Smooth muscle cell (in vitro differentiated cells): ENCODE measurements around the gene TAGLN3. TPM values are rescaled to one million over a fixed set of nuclear protein-coding genes. Genes with fewer than 3 reads are reported as not detected.

ENCODE experiments used
- DNase-seq: peaks from one replicate; lab custom pipeline; 2025; ENCODE audit not compliant: unreplicated experiment; lab: John Stamatoyannopoulos, UW
- H2AFZ ChIP-seq: fragments of 200-600 bp; sonication (generic); 2 replicates; pipeline ENCODE4 v1.6.0; 2016; ENCODE audit warnings: antibody characterized with exemption, low read depth, mild to moderate bottlenecking
- H3F3A ChIP-seq: fragments of 200-600 bp; sonication (generic); 2 replicates; pipeline ENCODE4 v1.6.0; 2017; ENCODE audit warnings: antibody characterized with exemption, low read depth
- H3K27ac ChIP-seq: fragments of 200-600 bp; sonication (generic); 2 replicates; pipeline ENCODE4 v1.5.1; 2016; ENCODE audit warnings: low read depth, mild to moderate bottlenecking
- H3K27me3 ChIP-seq: fragments of 200-600 bp; sonication (generic); 2 replicates; pipeline ENCODE4 v1.6.1; 2016; ENCODE audit warnings: low read depth, mild to moderate bottlenecking
- H3K36me3 ChIP-seq: fragments of 200-600 bp; sonication (generic); 2 replicates; pipeline ENCODE4 v1.5.1; 2016; ENCODE audit warnings: low read depth
- H3K4me1 ChIP-seq: fragments of 200-600 bp; sonication (generic); 2 replicates; pipeline ENCODE4 v1.5.1; 2016; ENCODE audit warnings: low read depth
- H3K4me2 ChIP-seq: fragments of 200-600 bp; sonication (generic); 2 replicates; pipeline ENCODE4 v1.6.0; 2016; ENCODE audit warnings: mild to moderate bottlenecking
- H3K4me3 ChIP-seq: fragments of 200-600 bp; sonication (generic); 2 replicates; pipeline ENCODE4 v1.5.1; 2016; ENCODE audit warnings: mild to moderate bottlenecking
- H3K79me2 ChIP-seq: fragments of 200-600 bp; sonication (generic); 2 replicates; pipeline ENCODE4 v1.6.0; 2016; ENCODE audit warnings: low read depth, mild to moderate bottlenecking
- H3K9ac ChIP-seq: fragments of 200-600 bp; sonication (generic); 2 replicates; pipeline ENCODE4 v1.6.0; 2016; ENCODE audit warnings: low read depth
- H3K9me3 ChIP-seq: fragments of 200-600 bp; sonication (generic); replicated peaks from 2 replicates; pipeline ENCODE4 v1.5.1; 2016; ENCODE audit warnings: low read depth
- H4K20me1 ChIP-seq: fragments of 200-600 bp; sonication (generic); 2 replicates; pipeline ENCODE4 v1.6.0; 2016; ENCODE audit warnings: low read depth
- CTCF ChIP-seq: fragments of 200-600 bp; sonication (generic); IDR thresholded peaks from 2 replicates; pipeline ENCODE4 v1.5.1; 2017; ENCODE audit warnings: borderline replicate concordance, mild to moderate bottlenecking, antibody characterized with exemption; ENCODE audit not compliant: insufficient read depth, poor library complexity, severe bottlenecking
- WGBS: methylation state at CpG from one replicate; pipeline ENCODE4 v1.1.7; 2016; ENCODE audit warnings: low lambda C conversion rate; 5-methylcytosine and 5-hydroxymethylcytosine counted together
- polyA plus RNA-seq: library from polyadenylated mRNA; unstranded; fragments of >200 nt; fragmentation: Nextera tagmentation; extraction: Ambion mirVana; gene quantifications from 2 replicates; pipeline ENCODE4 v1.2.1, GENCODE V29; 2016
- total RNA-seq: library from RNA; depleted of rRNA; stranded (reverse); fragments of >200 nt; gene quantifications from 2 replicates; pipeline ENCODE4 v1.2.3, GENCODE V29; 2014

The TAGLN3 gene
- total and polyA plus RNA-seq, 2 experiments from 2014 or later: 0.97 to 2.1 TPM

- WGBS: 98% methylated on average over 4 of the region's 4 CpGs
- H3K9ac ChIP-seq: no peak overlapping the region
Observed at GRCh38 chr3:112027142-112027541, 28.4 kb downstream of the TAGLN3 start.

GRCh38 chr3:112027826-112028225, 29.1 kb downstream of the TAGLN3 start:
- H3K4me2 ChIP-seq: no peak overlapping the region
- no peaks in the 10 kb centered on the region for H3K9me3 ChIP-seq
- H3K27ac ChIP-seq: no peak overlapping the region
- 70% methylated on average over 4 of the region's 4 CpGs for WGBS
- DNase-seq: no peak
- H3K27me3 ChIP-seq: no peaks in the 10 kb centered on the region
- H3K4me1 ChIP-seq: no peaks in the 10 kb centered on the region
- no peak for TF ChIP-seq CTCF
- no peaks in the 10 kb centered on the region for H3K36me3 ChIP-seq
- H4K20me1 ChIP-seq: no peaks in the 10 kb centered on the region
- no peaks in the 10 kb centered on the region for H3K79me2 ChIP-seq
- no peak overlapping the region for H3K9ac ChIP-seq
- H3K4me3 ChIP-seq: no peak overlapping the region
- no peaks in the 10 kb centered on the region for H3F3A ChIP-seq
- no peak overlapping the region for H2AFZ ChIP-seq

More at GRCh38 chr3:112027142-112027541, 28.4 kb downstream of the TAGLN3 start:
- no peaks in the 10 kb centered on the region for H3K9me3 ChIP-seq
- H3F3A ChIP-seq: no peaks in the 10 kb centered on the region
- no peak for TF ChIP-seq CTCF
- no peaks in the 10 kb centered on the region for H3K36me3 ChIP-seq
- no peak overlapping the region for H3K4me3 ChIP-seq
- no peak overlapping the region for H2AFZ ChIP-seq
- H4K20me1 ChIP-seq: no peaks in the 10 kb centered on the region
- no peak overlapping the region for H3K4me2 ChIP-seq
- no peaks in the 10 kb centered on the region for H3K79me2 ChIP-seq
- no peak overlapping the region for H3K27ac ChIP-seq
- no peak for DNase-seq
- H3K4me1 ChIP-seq: no peaks in the 10 kb centered on the region
- no peaks in the 10 kb centered on the region for H3K27me3 ChIP-seq

DNA sequence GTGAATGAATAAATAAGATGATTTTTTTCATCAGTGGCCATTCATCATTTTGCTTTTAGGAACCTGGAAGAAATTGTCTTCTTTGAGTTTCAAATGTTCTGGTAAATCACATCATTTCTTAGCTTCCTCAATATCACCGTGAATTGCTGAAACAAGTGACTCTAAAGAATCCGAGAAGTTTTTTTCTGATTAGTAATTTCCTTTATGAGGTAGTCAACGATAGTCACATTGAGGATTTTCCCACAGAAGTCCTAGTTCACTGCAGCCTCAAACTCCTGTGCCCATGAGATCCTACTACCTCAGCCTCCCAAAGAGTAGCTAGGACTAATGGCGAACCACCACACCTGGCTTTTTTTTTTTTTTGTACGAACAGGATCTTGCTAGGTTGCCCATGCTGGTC, 32.2 kb downstream of the TAGLN3 start:
- no peaks in the 10 kb centered on the region for H4K20me1 ChIP-seq
- no peak overlapping the region for H2AFZ ChIP-seq
- 99% methylated on average over 5 of the region's 5 CpGs for WGBS
- TF ChIP-seq CTCF: no peak
- no peak for DNase-seq
- H3K4me3 ChIP-seq: no peak overlapping the region
- no peaks in the 10 kb centered on the region for H3F3A ChIP-seq
- H3K79me2 ChIP-seq: no peaks in the 10 kb centered on the region
- no peaks in the 10 kb centered on the region for H3K9me3 ChIP-seq
- no peak overlapping the region for H3K4me2 ChIP-seq
- no peaks in the 10 kb centered on the region for H3K4me1 ChIP-seq
- no peak overlapping the region for H3K27ac ChIP-seq
- H3K36me3 ChIP-seq: no peaks in the 10 kb centered on the region
- H3K27me3 ChIP-seq: no peaks in the 10 kb centered on the region
- H3K9ac ChIP-seq: no peak overlapping the region

- Histone ChIP-seq H3K4me3 (no peak overlapping the region), H3K36me3 (no peaks in the 10 kb centered on the region), H4K20me1 (no peaks in the 10 kb centered on the region), H3K27me3 (no peaks in the 10 kb centered on the region), H3K9me3 (no peaks in the 10 kb centered on the region), H3K4me2 (no peak overlapping the region), H3K4me1 (no peaks in the 10 kb centered on the region), H3F3A (no peaks in the 10 kb centered on the region), H3K27ac (no peak overlapping the region), H3K9ac (no peak overlapping the region), H2AFZ (no peak overlapping the region), H3K79me2 (no peaks in the 10 kb centered on the region)
- 75% methylated on average over 5 of the region's 5 CpGs for WGBS
- no peak for DNase-seq
- TF ChIP-seq CTCF: no peak
Observed at GRCh38 chr3:112032098-112032731, 33.5 kb downstream of the TAGLN3 start.
